Measurements from ENCODE around the gene ZNF214.

ZNF214 gene

GRCh38 chr11:7020183-7020917, at the start of gene ZNF214, which contains the start of gene NLRP14:
Gene ZNF214, minus strand, starts transcription at chr11:7020346. Its CDS starts 17,511 bp downstream, at chr11:7002835.
Gene NLRP14, plus strand, starts transcription at chr11:7020479. Its CDS starts 18,108 bp downstream, at chr11:7038587.
- FAIRE-seq, result no peak

GRCh38 chr11:7062534-7062933, 42.4 kb upstream of the ZNF214 start:
- FAIRE-seq (no peak), DNase-seq (ENCODE audit: insufficient read length, low spot score) (no peak)

More at GRCh38 chr11:7020183-7020917, at the start of gene ZNF214, which contains the start of gene NLRP14:
- no peak for DNase-seq (ENCODE audit: insufficient read length, low spot score)

- no peak for FAIRE-seq
- DNase-seq (ENCODE audit: insufficient read length, low spot score), result no peak
Observed at GRCh38 chr11:7060868-7061267, 40.7 kb upstream of the ZNF214 start.

- no peak for DNase-seq (ENCODE audit: insufficient read length, low spot score)
- FAIRE-seq, result no peak
Observed at GRCh38 chr11:7057641-7058040, 37.5 kb upstream of the ZNF214 start.

- DNase-seq (ENCODE audit: insufficient read length, low spot score) (no peak), FAIRE-seq (no peak)
Observed at GRCh38 chr11:7056828-7057513, 36.8 kb upstream of the ZNF214 start.

GRCh38 chr11:7050191-7050590, 30.0 kb upstream of the ZNF214 start:
- DNase-seq (ENCODE audit: insufficient read length, low spot score) (no peak), FAIRE-seq (no peak)

- no peak for DNase-seq (ENCODE audit: insufficient read length, low spot score)
- FAIRE-seq, result no peak
Observed at GRCh38 chr11:7046474-7047175, 26.5 kb upstream of the ZNF214 start.

GRCh38 chr11:7034019-7034418, 13.9 kb upstream of the ZNF214 start:
- DNase-seq (ENCODE audit: insufficient read length, low spot score) (no peak), FAIRE-seq (no peak)

GRCh38 chr11:7032692-7033091, 12.5 kb upstream of the ZNF214 start:
- FAIRE-seq (no peak), DNase-seq (ENCODE audit: insufficient read length, low spot score) (no peak)

- DNase-seq (ENCODE audit: insufficient read length, low spot score) (no peak), FAIRE-seq (no peak)
Observed at GRCh38 chr11:7031471-7031871, 11.3 kb upstream of the ZNF214 start.

GRCh38 chr11:7030836-7031235, 10.7 kb upstream of the ZNF214 start:
- no peak for FAIRE-seq
- no peak for DNase-seq (ENCODE audit: insufficient read length, low spot score)

- no peak for FAIRE-seq
- DNase-seq (ENCODE audit: insufficient read length, low spot score), result no peak
Observed at GRCh38 chr11:7028141-7028540, 8.0 kb upstream of the ZNF214 start.

GRCh38 chr11:7021318-7021717, 1.2 kb upstream of the ZNF214 start:
- no peak for FAIRE-seq

GRCh38 chr11:7019500-7020182, 505 bp downstream of the ZNF214 start:
- no peak for FAIRE-seq
- no peak for DNase-seq (ENCODE audit: insufficient read length, low spot score)

More at GRCh38 chr11:7021318-7021717, 1.2 kb upstream of the ZNF214 start:
- DNase-seq (ENCODE audit: insufficient read length, low spot score), result no peak

GRCh38 chr11:7016011-7016410, 4.1 kb downstream of the ZNF214 start:
- DNase-seq (ENCODE audit: insufficient read length, low spot score), result no peak
- no peak for FAIRE-seq

- FAIRE-seq (no peak), DNase-seq (ENCODE audit: insufficient read length, low spot score) (no peak)
Observed at GRCh38 chr11:7014118-7014517, 6.0 kb downstream of the ZNF214 start.

- FAIRE-seq (no peak), DNase-seq (ENCODE audit: insufficient read length, low spot score) (no peak)
Observed at GRCh38 chr11:7004482-7004881, 15.7 kb downstream of the ZNF214 start.

- no peak for FAIRE-seq
- DNase-seq (ENCODE audit: insufficient read length, low spot score), result no peak
Observed at GRCh38 chr11:6995703-6996102, 24.4 kb downstream of the ZNF214 start.

- DNase-seq (ENCODE audit: insufficient read length, low spot score) (no peak), FAIRE-seq (no peak)
Observed at GRCh38 chr11:6992457-6993417, 27.4 kb downstream of the ZNF214 start.

GRCh38 chr11:6992026-6992425, 28.1 kb downstream of the ZNF214 start:
- no peak for FAIRE-seq
- no peak for DNase-seq (ENCODE audit: insufficient read length, low spot score)
